ENCODE measurements around the gene EXOSC7. TPM values are rescaled to one million over a fixed set of nuclear protein-coding genes. Genes with fewer than 3 reads are reported as not detected.

EXOSC7 gene
- total and polyA plus RNA-seq, 9 of the 15 experiments (the other 6 are each of a cell fraction or from before 2014, with no cell fraction given) = 88.5 to 237 (median 112) TPM

DNA sequence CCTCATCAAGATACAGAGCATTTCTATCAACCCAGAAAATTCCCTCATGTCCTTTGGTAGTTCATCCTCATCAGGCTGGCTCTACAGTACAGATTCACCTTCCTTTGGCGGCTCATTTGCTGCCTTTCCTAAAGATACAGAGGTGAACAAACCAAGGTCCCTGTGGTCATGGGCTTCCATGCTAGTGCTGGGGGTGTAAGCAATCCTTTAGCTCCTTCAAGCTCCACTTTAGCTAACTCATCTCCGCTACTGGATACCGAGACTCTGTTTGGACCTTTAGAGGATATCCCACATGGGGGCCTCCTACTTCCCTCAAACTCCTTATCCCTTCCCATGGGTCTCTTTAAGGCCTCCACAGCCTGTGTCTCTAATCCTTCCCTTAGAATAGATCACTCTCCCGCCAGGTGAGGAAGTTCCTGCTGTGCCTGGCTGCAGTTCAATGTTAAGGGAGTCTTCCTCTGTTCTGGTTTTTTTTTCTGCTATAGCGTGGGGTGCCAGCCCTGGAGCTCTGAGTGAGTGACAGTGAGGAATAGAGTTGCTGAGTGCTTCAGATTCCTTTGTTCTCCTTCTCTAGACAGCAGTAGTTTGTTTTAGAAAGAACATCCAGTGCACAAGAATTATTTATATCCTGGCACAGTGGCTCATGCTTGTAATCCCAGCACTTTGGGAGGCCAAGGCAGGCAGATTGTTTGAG is 80.7 kb downstream of the EXOSC7 start:
- H3K36me3 ChIP-seq (ENCODE audit: control insufficient read depth, insufficient read depth, low read length) = no peaks in the 10 kb centered on the region
- peak overlapping the region; percentile 28; the same call in 2 of the 3 replicates for H3K27ac ChIP-seq (ENCODE audit: extremely low read depth, low read depth, low read length)
- DNase-seq (ENCODE audit: extremely low read depth in 1 of 4, low spot score in 3 of 4) (no peak), ATAC-seq (peak; percentile 8), FAIRE-seq (no peak)
- no peaks in the 10 kb centered on the region for H3K9me1 ChIP-seq (ENCODE audit: control insufficient read depth, insufficient read depth, low read length)
- H3K9me3 ChIP-seq (replicated peaks; ENCODE audit: control insufficient read depth, insufficient read depth, low read depth, low read length) = no peaks in the 10 kb centered on the region
- peak overlapping the region; percentile 25 to 73; a peak in 2 of 4 replicates for H3K9ac ChIP-seq (ENCODE audit: insufficient read depth in 1 of 2, low read depth in 2 of 2, low read length in 2 of 2)
- H3K79me2 ChIP-seq (ENCODE audit: control insufficient read depth, insufficient read depth, low read length) = no peaks in the 10 kb centered on the region
- no peak overlapping the region for H3K4me2 ChIP-seq (ENCODE audit: insufficient read depth, low read length)
- H4K20me1 ChIP-seq (replicated peaks; ENCODE audit: control insufficient read depth, insufficient read depth, low read length) = no peaks in the 10 kb centered on the region
- 46% methylated on average over 5 of the region's 5 CpGs for WGBS (ENCODE audit: insufficient coverage, low coverage, missing lambda C conversion rate)
- H3K27me3 ChIP-seq (ENCODE audit: control insufficient read depth in 2 of 2, insufficient read depth in 2 of 2, low read length in 2 of 2) = no peaks in the 10 kb centered on the region
- in situ Hi-C loops (cut with MboI) (no loop called here), intact Hi-C loops (cut with micrococcal nuclease) (loop anchor here (1.0 kb wide), 1 partner anchor 115 kb away; no protein-coding TSS in a partner anchor)
- H2AFZ ChIP-seq (ENCODE audit: low read depth, low read length) = peak overlapping the region; percentile 51
- CTCF ChIA-PET (ENCODE audit: low intra/inter-chr PET ratio) = no interaction called here
- no peak overlapping the region for H3K4me3 ChIP-seq
- H3K4me1 ChIP-seq (replicated peaks in 1 of 2; ENCODE audit: control insufficient read depth in 2 of 2, insufficient read depth in 2 of 2, low read length in 2 of 2) = peaks cover 27 to 84% of the 10 kb centered on the region in 2 experiments
- POLR2A ChIA-PET = interaction anchor here (1.1 to 6.1 kb wide), 5 partner anchors 14 to 120 kb away, joined by 3 to 32 read pairs (median 4); no protein-coding TSS in a partner anchor
- no TSS peak for BruUV-seq (replicated peaks)
- 0 out of 2 replicates have a peak, but pooled peaks have one; percentile 6 for TF ChIP-seq SPI1 (IDR thresholded peaks at IDR 0.05; ENCODE audit: borderline replicate concordance, low read depth, low read length)
- TF ChIP-seq NR4A1 (CRISPR knock-in tag; IDR thresholded peaks at IDR 0.05) = no peak
- TF ChIP-seq NR4A1 (tag; IDR thresholded peaks at IDR 0.05) = peak; percentile 39; the same call in 1 of the 2 replicates
- no peak for TF ChIP-seq CBX5 (IDR thresholded peaks at IDR 0.05; ENCODE audit: borderline replicate concordance, low read depth)
- no peak for TF ChIP-seq CBFA2T2 (conservative IDR thresholded peaks at IDR 0.05)
- peak in 1 of 2 experiments; percentile 46; a peak in 2 of 4 replicates for TF ChIP-seq RAD21 (CRISPR knock-in tag; conservative IDR thresholded peaks at IDR 0.05 in 1 of 2, IDR thresholded peaks at IDR 0.05 in 1 of 2)
- TF ChIP-seq CBX8 (IDR thresholded peaks at IDR 0.05; ENCODE audit: borderline replicate concordance, extremely low read depth, low read depth, low read length, poor library complexity, severe bottlenecking) = no peak
- TF ChIP-seq POLR2AphosphoS5 (IDR thresholded peaks at IDR 0.05; ENCODE audit: control insufficient read depth, insufficient read depth, low read depth, low read length) = no peak
- TF ChIP-seq, protein P1, sequence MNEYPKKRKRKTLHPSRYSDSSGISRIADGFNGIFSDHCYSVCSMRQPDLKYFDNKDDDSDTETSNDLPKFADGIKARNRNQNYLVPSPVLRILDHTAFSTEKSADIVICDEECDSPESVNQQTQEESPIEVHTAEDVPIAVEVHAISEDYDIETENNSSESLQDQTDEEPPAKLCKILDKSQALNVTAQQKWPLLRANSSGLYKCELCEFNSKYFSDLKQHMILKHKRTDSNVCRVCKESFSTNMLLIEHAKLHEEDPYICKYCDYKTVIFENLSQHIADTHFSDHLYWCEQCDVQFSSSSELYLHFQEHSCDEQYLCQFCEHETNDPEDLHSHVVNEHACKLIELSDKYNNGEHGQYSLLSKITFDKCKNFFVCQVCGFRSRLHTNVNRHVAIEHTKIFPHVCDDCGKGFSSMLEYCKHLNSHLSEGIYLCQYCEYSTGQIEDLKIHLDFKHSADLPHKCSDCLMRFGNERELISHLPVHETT (CRISPR knock-in tag; conservative IDR thresholded peaks at IDR 0.05 in 1 of 2, IDR thresholded peaks at IDR 0.05 in 1 of 2) = 0 out of 4 replicates have a peak, but pooled peaks of 1 of the 2 experiments have one; percentile 53
- TF ChIP-seq, protein P2, sequence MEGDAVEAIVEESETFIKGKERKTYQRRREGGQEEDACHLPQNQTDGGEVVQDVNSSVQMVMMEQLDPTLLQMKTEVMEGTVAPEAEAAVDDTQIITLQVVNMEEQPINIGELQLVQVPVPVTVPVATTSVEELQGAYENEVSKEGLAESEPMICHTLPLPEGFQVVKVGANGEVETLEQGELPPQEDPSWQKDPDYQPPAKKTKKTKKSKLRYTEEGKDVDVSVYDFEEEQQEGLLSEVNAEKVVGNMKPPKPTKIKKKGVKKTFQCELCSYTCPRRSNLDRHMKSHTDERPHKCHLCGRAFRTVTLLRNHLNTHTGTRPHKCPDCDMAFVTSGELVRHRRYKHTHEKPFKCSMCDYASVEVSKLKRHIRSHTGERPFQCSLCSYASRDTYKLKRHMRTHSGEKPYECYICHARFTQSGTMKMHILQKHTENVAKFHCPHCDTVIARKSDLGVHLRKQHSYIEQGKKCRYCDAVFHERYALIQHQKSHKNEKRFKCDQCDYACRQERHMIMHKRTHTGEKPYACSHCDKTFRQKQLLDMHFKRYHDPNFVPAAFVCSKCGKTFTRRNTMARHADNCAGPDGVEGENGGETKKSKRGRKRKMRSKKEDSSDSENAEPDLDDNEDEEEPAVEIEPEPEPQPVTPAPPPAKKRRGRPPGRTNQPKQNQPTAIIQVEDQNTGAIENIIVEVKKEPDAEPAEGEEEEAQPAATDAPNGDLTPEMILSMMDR (IDR thresholded peaks at IDR 0.05 in 2 of 3, conservative IDR thresholded peaks at IDR 0.05 in 1 of 3; ENCODE audit: insufficient read depth in 2 of 3, low read depth in 1 of 3, low read length in 3 of 3) = 0 out of 6 replicates have a peak, but pooled peaks of 1 of the 3 experiments have one; percentile 5
- TF ChIP-seq, protein P3, sequence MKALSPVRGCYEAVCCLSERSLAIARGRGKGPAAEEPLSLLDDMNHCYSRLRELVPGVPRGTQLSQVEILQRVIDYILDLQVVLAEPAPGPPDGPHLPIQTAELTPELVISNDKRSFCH (CRISPR knock-in tag; IDR thresholded peaks at IDR 0.05) = no peak
- TF ChIP-seq, protein P3 (tag; IDR thresholded peaks at IDR 0.05) = 0 out of 2 replicates have a peak, but pooled peaks have one; percentile 37
- TF ChIP-seq BRD4 (IDR thresholded peaks at IDR 0.05) = 0 out of 2 replicates have a peak, but pooled peaks have one; percentile 4
- TF ChIP-seq MAZ (CRISPR knock-in tag; conservative IDR thresholded peaks at IDR 0.05 in 1 of 2, IDR thresholded peaks at IDR 0.05 in 1 of 2) = 0 out of 4 replicates have a peak, but pooled peaks of 1 of the 2 experiments have one; percentile 32
- peak; percentile 40; the same call in 1 of the 2 replicates for TF ChIP-seq ZNF175 (CRISPR knock-in tag; IDR thresholded peaks at IDR 0.05; ENCODE audit: low read depth)
- TF ChIP-seq BACH1 (tag; IDR thresholded peaks at IDR 0.05) = peak; percentile 53; the same call in 1 of the 2 replicates

Data from K562 (cell line).